HepG2 (cell line): ENCODE measurements around the gene COQ9. TPM values are rescaled to one million over a fixed set of nuclear protein-coding genes. Genes with fewer than 3 reads are reported as not detected.

ENCODE experiments used
- KIAA2018 ChIP-seq: sonication (generic); formaldehyde crosslinking; IDR thresholded peaks from 2 replicates; pipeline ENCODE4 v1.5.0; 2020; ENCODE audit warnings: mild to moderate bottlenecking, missing genetic modification reagents, borderline replicate concordance
- RARG ChIP-seq: sonication (generic); formaldehyde crosslinking; IDR thresholded peaks from 2 replicates; pipeline ENCODE4 v1.4.0; 2020; ENCODE audit warnings: low read depth, mild to moderate bottlenecking, missing genetic modification reagents
- TAF1 ChIP-seq: sonication (generic); formaldehyde crosslinking; IDR thresholded peaks from 2 replicates; pipeline ENCODE4 v1.4.0; 2020; ENCODE audit warnings: missing genetic modification reagents
- ZFY ChIP-seq: sonication (generic); formaldehyde crosslinking; IDR thresholded peaks from 2 replicates; pipeline ENCODE4 v1.4.0; 2020; ENCODE audit warnings: missing genetic modification reagents
- ZNF646 ChIP-seq: sonication (generic); formaldehyde crosslinking; IDR thresholded peaks from 2 replicates; pipeline ENCODE4 v1.9.0; 2021; ENCODE audit warnings: mild to moderate bottlenecking, missing genetic modification reagents
- polyA plus RNA-seq, 8 experiments: library from polyadenylated mRNA; depleted of rRNA in 3 of 8; stranded (reverse) in 7 of 8; unstranded in 1 of 8; fragments of >200 nt; fragmentation: Illumina TruSeq in 4 of 8; extraction: Trizol in 4 of 8; gene quantifications; 2 replicates each; pipeline versions ENCODE4 v1.2.1 to v1.2.3, GENCODE V29; 2011 to 2016; ENCODE audit warnings: low read depth in 4 of 8, missing spikeins in 1 of 8, mixed read lengths in 1 of 8; ENCODE audit not compliant: insufficient read depth in 1 of 8
- total RNA-seq, 5 experiments: library from RNA; depleted of rRNA; stranded (reverse); fragments of >200 nt; fragmentation: Illumina TruSeq; extraction: Trizol; gene quantifications; 2 replicates each; pipeline ENCODE4 v1.2.3, GENCODE V29; 2016; ENCODE audit warnings: low read depth in 1 of 5
- TF ChIP-seq, protein P1 (sequence below): sonication (generic); formaldehyde crosslinking; IDR thresholded peaks from 2 replicates; pipeline ENCODE4 v1.4.0; 2020; ENCODE audit warnings: mild to moderate bottlenecking, low read depth, missing genetic modification reagents

The COQ9 gene
- total and polyA plus RNA-seq, 2 of the 13 experiments (the other 11 are each of a cell fraction or from before 2014, with no cell fraction given) = 57.5 to 108 TPM

- TF ChIP-seq ZNF646 (0 out of 2 replicates have a peak, but pooled peaks have one; percentile 51), KIAA2018 (CRISPR knock-in tag) (no peak), RARG (CRISPR knock-in tag) (peak; percentile 28; the same call in 1 of the 2 replicates), TAF1 (CRISPR knock-in tag) (peak; percentile 60), ZFY (CRISPR knock-in tag) (peak; percentile 59; the same call in 1 of the 2 replicates)
- TF ChIP-seq, protein P1, sequence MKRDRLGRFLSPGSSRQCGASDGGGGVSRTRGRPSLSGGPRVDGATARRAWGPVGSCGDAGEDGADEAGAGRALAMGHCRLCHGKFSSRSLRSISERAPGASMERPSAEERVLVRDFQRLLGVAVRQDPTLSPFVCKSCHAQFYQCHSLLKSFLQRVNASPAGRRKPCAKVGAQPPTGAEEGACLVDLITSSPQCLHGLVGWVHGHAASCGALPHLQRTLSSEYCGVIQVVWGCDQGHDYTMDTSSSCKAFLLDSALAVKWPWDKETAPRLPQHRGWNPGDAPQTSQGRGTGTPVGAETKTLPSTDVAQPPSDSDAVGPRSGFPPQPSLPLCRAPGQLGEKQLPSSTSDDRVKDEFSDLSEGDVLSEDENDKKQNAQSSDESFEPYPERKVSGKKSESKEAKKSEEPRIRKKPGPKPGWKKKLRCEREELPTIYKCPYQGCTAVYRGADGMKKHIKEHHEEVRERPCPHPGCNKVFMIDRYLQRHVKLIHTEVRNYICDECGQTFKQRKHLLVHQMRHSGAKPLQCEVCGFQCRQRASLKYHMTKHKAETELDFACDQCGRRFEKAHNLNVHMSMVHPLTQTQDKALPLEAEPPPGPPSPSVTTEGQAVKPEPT (CRISPR knock-in tag) = no peak
These were observed 38.9 kb downstream of the COQ9 start, which contains the start of gene DOK4 (continued) for GRCh38 chr16:57485916-57486857.
